ENCODE data around the gene RYR3. TPM values are rescaled to one million over a fixed set of nuclear protein-coding genes. Genes with fewer than 3 reads are reported as not detected.

The RYR3 gene
- total RNA-seq, 1 experiment from 2014 or later: not detected

DNA sequence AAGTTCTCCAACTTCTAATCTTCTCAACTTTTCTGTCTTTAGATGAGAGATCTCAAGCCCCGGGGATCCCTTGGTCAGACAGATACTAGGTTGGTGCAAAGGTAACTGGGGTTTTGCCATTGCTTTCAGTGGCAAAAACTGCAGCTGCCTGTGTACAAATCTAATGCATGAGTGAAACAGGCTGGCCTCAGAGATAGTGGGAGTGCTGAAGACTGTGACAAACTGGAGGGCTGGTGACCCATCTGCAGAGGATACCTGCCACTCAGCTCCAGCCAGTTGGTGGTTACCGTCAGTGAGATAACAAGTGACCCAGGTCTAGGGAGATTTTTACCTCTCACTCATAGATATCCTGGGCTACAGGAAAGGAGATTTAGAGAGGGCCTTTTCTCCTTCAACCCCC, 85.7 kb downstream of the RYR3 start:
- Mint-ChIP-seq H3K4me3 (ENCODE audit: unreplicated experiment) (no peak overlapping the region), H3K27ac (ENCODE audit: low read depth, unreplicated experiment) (no peak overlapping the region), H3K4me1 (ENCODE audit: insufficient read depth, unreplicated experiment) (no peaks in the 10 kb centered on the region), H3K36me3 (ENCODE audit: insufficient read depth, unreplicated experiment) (no peaks in the 10 kb centered on the region), H3K27me3 (ENCODE audit: insufficient read depth, unreplicated experiment) (peaks cover 24% of the 10 kb centered on the region), H3K9me3 (ENCODE audit: unreplicated experiment) (no peaks in the 10 kb centered on the region)
- ChIA-PET CTCF (interaction anchor here (0.6 to 1.1 kb wide), 2 partner anchors 59 to 130 kb away, joined by 3 to 6 read pairs; no protein-coding TSS in a partner anchor), POLR2A (no interaction called here)
- intact Hi-C loops (cut with micrococcal nuclease): no loop called here
- no peak for TF ChIP-seq CTCF (IDR thresholded peaks at IDR 0.05; ENCODE audit: unreplicated experiment)
- no peak for DNase-seq (ENCODE audit: unreplicated experiment)
- no TSS peak for BruUV-seq (replicated peaks)

- ChIA-PET CTCF (interaction anchor here (0.6 kb wide), 1 partner anchor 15 kb away, joined by 3 read pairs; no protein-coding TSS in a partner anchor), POLR2A (no interaction called here)
- no peaks in the 10 kb centered on the region for H3K36me3 Mint-ChIP-seq (ENCODE audit: insufficient read depth, unreplicated experiment)
- H3K27me3 Mint-ChIP-seq (ENCODE audit: insufficient read depth, unreplicated experiment): peaks cover 24% of the 10 kb centered on the region
- DNase-seq (ENCODE audit: unreplicated experiment): no peak
- no peaks in the 10 kb centered on the region for H3K4me1 Mint-ChIP-seq (ENCODE audit: insufficient read depth, unreplicated experiment)
- TF ChIP-seq CTCF (IDR thresholded peaks at IDR 0.05; ENCODE audit: unreplicated experiment): no peak
- no TSS peak for BruUV-seq (replicated peaks)
- no peak overlapping the region for H3K4me3 Mint-ChIP-seq (ENCODE audit: unreplicated experiment)
- no peak overlapping the region for H3K27ac Mint-ChIP-seq (ENCODE audit: low read depth, unreplicated experiment)
- intact Hi-C loops (cut with micrococcal nuclease): no loop called here
- H3K9me3 Mint-ChIP-seq (ENCODE audit: unreplicated experiment): no peaks in the 10 kb centered on the region
These were observed 87.8 kb downstream of the RYR3 start for GRCh38 chr15:33398555-33398954.

DNA sequence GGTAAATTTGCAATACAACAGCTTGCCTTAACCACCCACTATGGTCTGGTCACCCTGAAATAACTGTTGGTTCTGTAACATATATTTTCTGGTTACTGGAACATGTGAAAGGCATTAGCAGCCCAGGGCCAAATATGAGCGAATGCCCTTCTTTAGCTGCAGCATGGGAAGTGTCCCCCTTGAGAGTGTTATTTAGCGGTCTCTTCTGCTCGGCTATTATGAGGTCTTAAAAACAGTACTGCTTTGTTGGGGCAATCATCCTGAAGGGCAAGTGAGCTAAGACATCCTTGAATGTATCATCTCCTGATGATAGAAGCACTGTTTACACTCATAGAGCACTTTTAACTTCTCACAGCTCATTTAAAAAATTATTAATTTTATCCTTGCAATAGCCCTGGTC, 90.2 kb downstream of the RYR3 start:
- no peaks in the 10 kb centered on the region for H3K4me1 Mint-ChIP-seq (ENCODE audit: insufficient read depth, unreplicated experiment)
- H3K27ac Mint-ChIP-seq (ENCODE audit: low read depth, unreplicated experiment): no peak overlapping the region
- no TSS peak for BruUV-seq (replicated peaks)
- CTCF ChIA-PET: no interaction called here
- no peak overlapping the region for H3K4me3 Mint-ChIP-seq (ENCODE audit: unreplicated experiment)
- H3K36me3 Mint-ChIP-seq (ENCODE audit: insufficient read depth, unreplicated experiment): no peaks in the 10 kb centered on the region
- no peak for DNase-seq (ENCODE audit: unreplicated experiment)
- no peaks in the 10 kb centered on the region for H3K9me3 Mint-ChIP-seq (ENCODE audit: unreplicated experiment)
- no peak for TF ChIP-seq CTCF (IDR thresholded peaks at IDR 0.05; ENCODE audit: unreplicated experiment)
- peaks cover 16% of the 10 kb centered on the region for H3K27me3 Mint-ChIP-seq (ENCODE audit: insufficient read depth, unreplicated experiment)
- POLR2A ChIA-PET: no interaction called here
- intact Hi-C loops (cut with micrococcal nuclease): no loop called here

DNA sequence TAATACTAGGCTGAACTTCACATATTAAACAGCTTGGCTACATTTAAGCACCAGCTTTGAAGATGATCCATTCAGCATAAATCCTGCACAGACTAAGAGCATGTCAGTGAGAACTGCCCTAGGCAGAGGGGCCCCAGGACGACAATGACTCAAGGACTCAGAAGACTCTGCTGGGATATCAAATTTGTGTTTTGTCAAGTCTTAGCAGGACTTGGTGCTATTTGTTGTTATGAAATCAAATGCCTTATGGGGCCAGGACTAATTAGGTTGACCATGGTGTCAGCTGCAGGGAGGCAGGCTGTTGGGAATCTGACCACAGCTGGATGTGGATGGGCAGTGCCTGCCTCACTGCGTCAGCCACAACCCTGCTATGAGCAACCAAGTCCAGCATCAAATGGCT, 91.8 kb downstream of the RYR3 start:
- H3K27ac Mint-ChIP-seq (ENCODE audit: low read depth, unreplicated experiment): no peak overlapping the region
- no peaks in the 10 kb centered on the region for H3K9me3 Mint-ChIP-seq (ENCODE audit: unreplicated experiment)
- H3K4me1 Mint-ChIP-seq (ENCODE audit: insufficient read depth, unreplicated experiment): no peaks in the 10 kb centered on the region
- ChIA-PET CTCF (interaction anchor here (1.1 kb wide), 1 partner anchor 10 kb away, joined by 4 read pairs; no protein-coding TSS in a partner anchor), POLR2A (no interaction called here)
- intact Hi-C loops (cut with micrococcal nuclease): no loop called here
- H3K36me3 Mint-ChIP-seq (ENCODE audit: insufficient read depth, unreplicated experiment): no peaks in the 10 kb centered on the region
- no peak for DNase-seq (ENCODE audit: unreplicated experiment)
- H3K4me3 Mint-ChIP-seq (ENCODE audit: unreplicated experiment): no peak overlapping the region
- peaks cover 16% of the 10 kb centered on the region for H3K27me3 Mint-ChIP-seq (ENCODE audit: insufficient read depth, unreplicated experiment)
- TF ChIP-seq CTCF (IDR thresholded peaks at IDR 0.05; ENCODE audit: unreplicated experiment): no peak
- BruUV-seq (replicated peaks): no TSS peak

Measured in MCF 10A (cell line).